ENCODE results near the gene TOMM40.
"Not testable (repeated sequence)": the region's sequence is repeated elsewhere in the genome, so short reads cannot be mapped to it uniquely, and the experiment has no call there.

The TOMM40 gene

DNA sequence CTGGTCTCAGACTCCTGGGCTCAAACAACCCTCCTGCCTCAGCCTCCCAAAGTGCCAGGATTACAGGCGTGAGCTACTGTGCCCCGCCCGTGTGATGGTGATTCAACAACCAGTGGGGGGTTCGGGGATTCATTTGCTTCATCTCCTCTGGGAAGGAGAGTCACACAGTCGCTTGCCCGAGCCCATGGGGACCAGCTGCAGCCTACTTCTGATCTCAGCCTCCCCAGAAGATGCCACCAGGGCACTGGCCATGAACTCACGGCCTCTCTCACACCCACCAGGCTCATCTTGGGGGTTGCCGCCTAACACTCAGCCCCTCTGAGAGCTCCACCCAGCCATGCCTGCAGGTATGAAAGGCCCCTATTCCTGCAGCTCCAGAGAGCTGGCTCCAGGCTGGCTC is 6.8 kb downstream of the TOMM40 start:
- DNase-seq (ENCODE audit: low read depth in 2 of 2) = no peak

DNA sequence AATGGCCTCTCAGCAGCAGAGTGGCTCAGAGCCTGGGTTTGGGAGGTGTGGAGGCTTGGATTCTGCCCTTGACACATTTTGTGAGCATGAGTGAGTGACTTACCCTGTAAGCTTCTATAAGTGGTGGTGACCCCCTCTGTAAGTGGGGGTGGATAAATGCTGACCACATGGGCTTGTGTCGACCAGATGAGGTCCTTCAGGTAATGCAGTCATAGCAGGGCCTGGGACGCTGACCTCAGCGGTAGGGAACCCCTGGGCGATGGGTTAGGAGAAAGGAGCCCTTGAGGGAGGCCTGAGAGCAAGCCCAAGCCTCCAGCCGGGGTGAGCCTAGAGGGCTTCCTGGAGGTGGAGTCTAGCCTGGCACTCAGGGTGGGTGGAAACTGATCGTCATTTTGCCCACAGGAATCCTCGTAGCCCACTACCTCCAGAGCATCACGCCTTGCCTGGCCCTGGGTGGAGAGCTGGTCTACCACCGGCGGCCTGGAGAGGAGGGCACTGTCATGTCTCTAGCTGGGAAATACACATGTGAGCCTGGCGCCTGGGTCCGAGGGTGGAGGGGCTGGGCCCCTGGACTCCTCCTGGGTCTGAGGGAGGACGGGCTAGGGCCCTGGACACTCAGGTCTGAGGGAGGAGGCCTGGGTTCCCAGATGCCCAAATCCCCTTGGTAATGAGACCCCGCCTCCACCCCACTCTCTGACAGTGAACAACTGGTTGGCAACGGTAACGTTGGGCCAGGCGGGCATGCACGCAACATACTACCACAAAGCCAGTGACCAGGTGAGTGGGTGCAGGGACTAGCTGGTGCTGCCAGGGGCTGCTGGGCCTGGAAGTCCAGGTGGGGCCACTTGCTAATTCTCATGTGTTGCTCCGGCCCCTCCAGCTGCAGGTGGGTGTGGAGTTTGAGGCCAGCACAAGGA is 9.5 kb downstream of the TOMM40 start:
- DNase-seq (ENCODE audit: low read depth in 2 of 2) = no peak

DNA sequence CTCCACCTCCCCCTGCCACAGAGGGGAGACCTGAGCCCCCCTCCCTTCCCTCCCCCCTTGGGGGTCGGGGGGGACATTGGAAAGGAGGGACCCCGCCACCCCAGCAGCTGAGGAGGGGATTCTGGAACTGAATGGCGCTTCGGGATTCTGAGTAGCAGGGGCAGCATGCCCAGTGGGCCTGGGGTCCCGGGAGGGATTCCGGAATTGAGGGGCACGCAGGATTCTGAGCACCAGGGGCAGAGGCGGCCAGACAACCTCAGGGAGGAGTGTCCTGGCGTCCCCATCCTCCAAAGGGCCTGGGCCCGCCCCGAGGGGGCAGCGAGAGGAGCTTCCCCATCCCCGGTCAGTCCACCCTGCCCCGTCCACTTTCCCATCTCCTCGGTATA is 12.2 kb downstream of the TOMM40 start:
- no peak for DNase-seq (ENCODE audit: low read depth in 2 of 2)

DNA sequence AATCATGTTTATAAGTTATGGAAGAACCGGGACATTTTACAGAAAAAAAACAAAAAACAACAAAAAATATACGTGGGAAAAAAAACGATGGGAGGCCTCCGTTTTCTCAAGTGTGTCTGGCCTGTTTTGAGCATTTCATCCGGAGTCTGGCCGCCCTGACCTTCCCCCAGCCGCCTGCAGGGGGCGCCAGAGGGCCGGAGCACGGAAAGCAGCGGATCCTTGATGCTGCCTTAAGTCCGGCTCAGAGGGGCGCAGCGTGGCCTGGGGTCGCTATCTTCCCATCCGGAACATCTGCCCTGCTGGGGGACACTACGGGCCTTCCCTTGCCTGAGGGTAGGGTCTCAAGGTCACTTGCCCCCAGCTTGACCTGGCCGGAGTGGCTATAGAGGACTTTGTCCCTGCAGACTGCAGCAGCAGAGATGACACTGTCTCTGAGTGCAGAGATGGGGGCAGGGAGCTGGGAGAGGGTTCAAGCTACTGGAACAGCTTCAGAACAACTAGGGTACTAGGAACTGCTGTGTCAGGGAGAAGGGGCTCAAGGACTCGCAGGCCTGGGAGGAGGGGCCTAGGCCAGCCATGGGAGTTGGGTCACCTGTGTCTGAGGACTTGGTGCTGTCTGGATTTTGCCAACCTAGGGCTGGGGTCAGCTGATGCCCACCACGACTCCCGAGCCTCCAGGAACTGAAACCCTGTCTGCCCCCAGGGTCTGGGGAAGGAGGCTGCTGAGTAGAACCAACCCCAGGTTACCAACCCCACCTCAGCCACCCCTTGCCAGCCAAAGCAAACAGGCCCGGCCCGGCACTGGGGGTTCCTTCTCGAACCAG is 12.8 kb downstream of the TOMM40 start:
- DNase-seq (ENCODE audit: low read depth in 2 of 2) = peak; percentile 50 to 53

DNA sequence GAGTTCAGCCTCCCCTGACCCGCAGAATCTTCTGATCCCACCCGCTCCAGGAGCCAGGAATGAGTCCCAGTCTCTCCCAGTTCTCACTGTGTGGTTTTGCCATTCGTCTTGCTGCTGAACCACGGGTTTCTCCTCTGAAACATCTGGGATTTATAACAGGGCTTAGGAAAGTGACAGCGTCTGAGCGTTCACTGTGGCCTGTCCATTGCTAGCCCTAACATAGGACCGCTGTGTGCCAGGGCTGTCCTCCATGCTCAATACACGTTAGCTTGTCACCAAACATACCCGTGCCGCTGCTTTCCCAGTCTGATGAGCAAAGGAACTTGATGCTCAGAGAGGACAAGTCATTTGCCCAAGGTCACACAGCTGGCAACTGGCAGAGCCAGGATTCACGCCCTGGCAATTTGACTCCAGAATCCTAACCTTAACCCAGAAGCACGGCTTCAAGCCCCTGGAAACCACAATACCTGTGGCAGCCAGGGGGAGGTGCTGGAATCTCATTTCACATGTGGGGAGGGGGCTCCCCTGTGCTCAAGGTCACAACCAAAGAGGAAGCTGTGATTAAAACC is 13.5 kb downstream of the TOMM40 start:
- DNase-seq (ENCODE audit: low read depth in 2 of 2) = no peak

DNA sequence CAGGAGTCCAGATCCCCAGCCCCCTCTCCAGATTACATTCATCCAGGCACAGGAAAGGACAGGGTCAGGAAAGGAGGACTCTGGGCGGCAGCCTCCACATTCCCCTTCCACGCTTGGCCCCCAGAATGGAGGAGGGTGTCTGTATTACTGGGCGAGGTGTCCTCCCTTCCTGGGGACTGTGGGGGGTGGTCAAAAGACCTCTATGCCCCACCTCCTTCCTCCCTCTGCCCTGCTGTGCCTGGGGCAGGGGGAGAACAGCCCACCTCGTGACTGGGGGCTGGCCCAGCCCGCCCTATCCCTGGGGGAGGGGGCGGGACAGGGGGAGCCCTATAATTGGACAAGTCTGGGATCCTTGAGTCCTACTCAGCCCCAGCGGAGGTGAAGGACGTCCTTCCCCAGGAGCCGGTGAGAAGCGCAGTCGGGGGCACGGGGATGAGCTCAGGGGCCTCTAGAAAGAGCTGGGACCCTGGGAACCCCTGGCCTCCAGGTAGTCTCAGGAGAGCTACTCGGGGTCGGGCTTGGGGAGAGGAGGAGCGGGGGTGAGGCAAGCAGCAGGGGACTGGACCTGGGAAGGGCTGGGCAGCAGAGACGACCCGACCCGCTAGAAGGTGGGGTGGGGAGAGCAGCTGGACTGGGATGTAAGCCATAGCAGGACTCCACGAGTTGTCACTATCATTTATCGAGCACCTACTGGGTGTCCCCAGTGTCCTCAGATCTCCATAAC is 14.5 kb downstream of the TOMM40 start, which contains the start of gene APOE:
APOE (plus strand) TSS at position 360 of the 724 bp plus-strand sequence. CDS start 829 bp downstream, outside the sequence.
- no peak for DNase-seq (ENCODE audit: low read depth in 2 of 2)

DNA sequence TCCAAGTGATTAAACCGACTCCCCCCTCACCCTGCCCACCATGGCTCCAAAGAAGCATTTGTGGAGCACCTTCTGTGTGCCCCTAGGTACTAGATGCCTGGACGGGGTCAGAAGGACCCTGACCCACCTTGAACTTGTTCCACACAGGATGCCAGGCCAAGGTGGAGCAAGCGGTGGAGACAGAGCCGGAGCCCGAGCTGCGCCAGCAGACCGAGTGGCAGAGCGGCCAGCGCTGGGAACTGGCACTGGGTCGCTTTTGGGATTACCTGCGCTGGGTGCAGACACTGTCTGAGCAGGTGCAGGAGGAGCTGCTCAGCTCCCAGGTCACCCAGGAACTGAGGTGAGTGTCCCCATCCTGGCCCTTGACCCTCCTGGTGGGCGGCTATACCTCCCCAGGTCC is 16.6 kb downstream of the TOMM40 start:
- DNase-seq (ENCODE audit: low read depth in 2 of 2) = no peak

DNA sequence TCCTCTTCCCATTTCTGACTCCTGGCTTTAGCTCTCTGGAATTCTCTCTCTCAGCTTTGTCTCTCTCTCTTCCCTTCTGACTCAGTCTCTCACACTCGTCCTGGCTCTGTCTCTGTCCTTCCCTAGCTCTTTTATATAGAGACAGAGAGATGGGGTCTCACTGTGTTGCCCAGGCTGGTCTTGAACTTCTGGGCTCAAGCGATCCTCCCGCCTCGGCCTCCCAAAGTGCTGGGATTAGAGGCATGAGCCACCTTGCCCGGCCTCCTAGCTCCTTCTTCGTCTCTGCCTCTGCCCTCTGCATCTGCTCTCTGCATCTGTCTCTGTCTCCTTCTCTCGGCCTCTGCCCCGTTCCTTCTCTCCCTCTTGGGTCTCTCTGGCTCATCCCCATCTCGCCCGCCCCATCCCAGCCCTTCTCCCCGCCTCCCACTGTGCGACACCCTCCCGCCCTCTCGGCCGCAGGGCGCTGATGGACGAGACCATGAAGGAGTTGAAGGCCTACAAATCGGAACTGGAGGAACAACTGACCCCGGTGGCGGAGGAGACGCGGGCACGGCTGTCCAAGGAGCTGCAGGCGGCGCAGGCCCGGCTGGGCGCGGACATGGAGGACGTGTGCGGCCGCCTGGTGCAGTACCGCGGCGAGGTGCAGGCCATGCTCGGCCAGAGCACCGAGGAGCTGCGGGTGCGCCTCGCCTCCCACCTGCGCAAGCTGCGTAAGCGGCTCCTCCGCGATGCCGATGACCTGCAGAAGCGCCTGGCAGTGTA is 17.2 kb downstream of the TOMM40 start:
- no peak for DNase-seq (ENCODE audit: low read depth in 2 of 2)

DNA sequence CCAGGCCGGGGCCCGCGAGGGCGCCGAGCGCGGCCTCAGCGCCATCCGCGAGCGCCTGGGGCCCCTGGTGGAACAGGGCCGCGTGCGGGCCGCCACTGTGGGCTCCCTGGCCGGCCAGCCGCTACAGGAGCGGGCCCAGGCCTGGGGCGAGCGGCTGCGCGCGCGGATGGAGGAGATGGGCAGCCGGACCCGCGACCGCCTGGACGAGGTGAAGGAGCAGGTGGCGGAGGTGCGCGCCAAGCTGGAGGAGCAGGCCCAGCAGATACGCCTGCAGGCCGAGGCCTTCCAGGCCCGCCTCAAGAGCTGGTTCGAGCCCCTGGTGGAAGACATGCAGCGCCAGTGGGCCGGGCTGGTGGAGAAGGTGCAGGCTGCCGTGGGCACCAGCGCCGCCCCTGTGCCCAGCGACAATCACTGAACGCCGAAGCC is 17.8 kb downstream of the TOMM40 start:
- DNase-seq (ENCODE audit: low read depth in 2 of 2) = no peak

DNA sequence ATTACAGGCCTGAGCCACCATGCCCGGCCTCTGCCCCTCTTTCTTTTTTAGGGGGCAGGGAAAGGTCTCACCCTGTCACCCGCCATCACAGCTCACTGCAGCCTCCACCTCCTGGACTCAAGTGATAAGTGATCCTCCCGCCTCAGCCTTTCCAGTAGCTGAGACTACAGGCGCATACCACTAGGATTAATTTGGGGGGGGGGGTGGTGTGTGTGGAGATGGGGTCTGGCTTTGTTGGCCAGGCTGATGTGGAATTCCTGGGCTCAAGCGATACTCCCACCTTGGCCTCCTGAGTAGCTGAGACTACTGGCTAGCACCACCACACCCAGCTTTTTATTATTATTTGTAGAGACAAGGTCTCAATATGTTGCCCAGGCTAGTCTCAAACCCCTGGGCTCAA is 18.7 kb downstream of the TOMM40 start:
- no peak for DNase-seq (ENCODE audit: low read depth in 2 of 2)

DNA sequence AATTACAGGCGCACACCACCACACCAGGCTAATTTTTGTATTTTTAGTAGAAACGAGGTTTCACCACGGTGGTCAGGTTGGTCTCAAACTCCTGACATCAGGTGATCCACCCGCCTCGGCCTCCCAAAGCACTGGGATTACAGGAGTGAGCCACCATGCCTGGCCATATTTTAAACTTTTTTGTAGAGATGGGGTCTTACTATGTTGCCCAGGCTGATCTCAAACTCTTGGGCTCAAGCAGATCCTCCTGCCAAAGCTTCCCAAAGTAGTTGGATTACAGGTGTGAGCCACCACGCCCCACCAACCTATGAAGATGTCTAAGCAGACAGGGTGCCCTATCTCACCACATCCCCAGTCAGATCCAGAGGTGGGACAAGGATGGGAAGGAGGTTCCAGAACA is 20.8 kb downstream of the TOMM40 start:
- not testable (repeated sequence) for DNase-seq (ENCODE audit: low read depth in 2 of 2)

DNA sequence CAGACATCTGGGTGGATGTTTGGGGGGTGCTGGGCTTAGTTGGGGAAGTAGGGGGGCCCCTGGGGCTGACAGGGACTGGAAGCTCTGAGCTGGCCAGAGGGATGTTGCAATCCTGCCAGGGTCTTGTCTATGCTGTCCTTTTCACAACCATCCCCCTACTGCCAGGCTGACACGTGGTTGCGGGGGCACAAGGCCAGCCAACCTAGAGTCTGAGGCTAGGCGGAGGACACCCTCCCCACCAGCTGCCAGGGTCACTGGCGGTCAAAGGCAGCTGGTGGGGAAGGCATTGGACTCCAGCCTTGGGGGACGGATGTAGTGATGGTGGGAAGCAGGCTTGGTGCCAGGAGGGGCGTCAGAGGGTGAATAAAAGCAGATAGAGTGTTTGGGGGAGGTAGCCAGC is 21.8 kb downstream of the TOMM40 start:
- DNase-seq (ENCODE audit: low read depth in 2 of 2) = no peak

DNA sequence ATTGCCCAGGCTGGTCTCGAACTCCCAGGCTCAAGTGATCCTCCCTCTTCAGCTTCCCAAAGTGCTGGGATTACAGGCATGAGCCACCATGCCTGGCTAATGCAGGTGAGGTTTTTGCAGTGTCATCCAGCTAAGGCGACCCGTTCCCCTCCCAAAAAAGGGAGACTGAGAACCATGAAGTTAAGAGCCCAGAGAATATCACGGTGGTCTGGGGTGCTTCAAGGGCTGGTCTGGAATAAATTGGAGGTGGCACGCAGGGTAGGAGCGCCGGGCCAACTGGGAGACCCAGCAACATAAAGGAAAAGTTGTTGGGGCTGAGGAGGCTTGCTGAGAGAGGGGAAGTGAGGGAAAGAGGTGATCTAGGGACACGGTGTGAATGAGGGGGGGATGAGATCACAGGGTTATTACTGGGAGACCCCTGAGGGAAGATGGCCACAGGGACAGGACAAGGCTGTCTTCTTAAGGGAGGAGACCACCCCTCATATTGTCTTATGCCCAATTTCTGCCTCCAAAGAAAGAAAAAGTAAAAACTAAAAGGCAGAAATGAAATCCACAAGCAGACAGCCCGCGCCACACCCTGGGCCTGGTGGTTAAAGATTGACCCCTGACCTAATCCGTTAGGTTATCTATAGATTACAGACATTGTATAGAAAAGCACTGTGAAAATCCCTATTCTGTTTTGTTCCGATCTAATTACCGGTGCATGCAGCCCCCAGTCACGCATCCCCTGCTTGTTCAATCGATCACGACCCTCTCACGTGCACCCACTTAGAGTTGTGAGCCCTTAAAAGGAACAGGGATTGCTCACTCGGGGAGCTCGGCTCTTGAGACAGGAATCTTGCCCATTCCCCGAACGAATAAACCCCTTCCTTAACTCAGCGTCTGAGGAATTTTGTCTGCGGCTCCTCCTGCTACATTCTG is 22.7 kb downstream of the TOMM40 start:
- not testable (repeated sequence) for DNase-seq (ENCODE audit: low read depth in 2 of 2)

DNA sequence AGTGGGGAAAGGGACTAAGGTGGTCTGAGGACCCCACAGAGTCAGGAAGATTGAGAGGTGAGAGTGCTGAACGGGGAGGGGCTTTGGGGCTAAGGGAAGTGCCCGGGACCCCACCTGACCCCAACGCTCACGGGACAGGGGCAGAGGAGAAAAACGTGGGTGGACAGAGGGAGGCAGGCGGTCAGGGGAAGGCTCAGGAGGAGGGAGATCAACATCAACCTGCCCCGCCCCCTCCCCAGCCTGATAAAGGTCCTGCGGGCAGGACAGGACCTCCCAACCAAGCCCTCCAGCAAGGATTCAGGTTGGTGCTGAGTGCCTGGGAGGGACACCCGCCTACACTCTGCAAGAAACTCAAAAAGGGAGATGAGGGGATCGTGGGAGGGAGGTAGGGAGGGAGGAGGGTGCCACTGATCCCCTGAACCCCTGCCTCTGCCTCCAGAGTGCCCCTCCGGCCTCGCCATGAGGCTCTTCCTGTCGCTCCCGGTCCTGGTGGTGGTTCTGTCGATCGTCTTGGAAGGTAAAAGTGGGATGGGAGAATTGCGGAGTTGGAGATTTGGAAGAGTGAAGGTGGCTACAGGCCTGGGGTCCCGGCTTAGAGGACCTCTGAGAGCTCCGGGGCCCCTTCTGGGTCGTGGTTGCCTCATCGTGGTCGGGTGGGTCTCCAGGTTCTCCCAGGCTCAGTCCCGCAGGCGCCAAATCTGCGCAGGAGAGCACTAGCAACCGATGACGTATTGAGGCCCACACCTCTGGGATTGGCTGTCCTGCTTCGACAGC is 23.6 kb downstream of the TOMM40 start, which contains the start of gene APOC1:
APOC1 (plus strand) TSS at position 176 of the 774 bp plus-strand sequence; CDS start at position 460, 284 bp downstream.
- DNase-seq (ENCODE audit: low read depth in 2 of 2) = peak; percentile 47 to 55

DNA sequence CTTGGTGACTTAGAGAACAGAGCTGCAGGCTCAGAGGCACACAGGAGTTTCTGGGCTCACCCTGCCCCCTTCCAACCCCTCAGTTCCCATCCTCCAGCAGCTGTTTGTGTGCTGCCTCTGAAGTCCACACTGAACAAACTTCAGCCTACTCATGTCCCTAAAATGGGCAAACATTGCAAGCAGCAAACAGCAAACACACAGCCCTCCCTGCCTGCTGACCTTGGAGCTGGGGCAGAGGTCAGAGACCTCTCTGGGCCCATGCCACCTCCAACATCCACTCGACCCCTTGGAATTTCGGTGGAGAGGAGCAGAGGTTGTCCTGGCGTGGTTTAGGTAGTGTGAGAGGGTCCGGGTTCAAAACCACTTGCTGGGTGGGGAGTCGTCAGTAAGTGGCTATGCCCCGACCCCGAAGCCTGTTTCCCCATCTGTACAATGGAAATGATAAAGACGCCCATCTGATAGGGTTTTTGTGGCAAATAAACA is 33.2 kb downstream of the TOMM40 start:
- DNase-seq (ENCODE audit: low read depth in 2 of 2) = no peak

DNA sequence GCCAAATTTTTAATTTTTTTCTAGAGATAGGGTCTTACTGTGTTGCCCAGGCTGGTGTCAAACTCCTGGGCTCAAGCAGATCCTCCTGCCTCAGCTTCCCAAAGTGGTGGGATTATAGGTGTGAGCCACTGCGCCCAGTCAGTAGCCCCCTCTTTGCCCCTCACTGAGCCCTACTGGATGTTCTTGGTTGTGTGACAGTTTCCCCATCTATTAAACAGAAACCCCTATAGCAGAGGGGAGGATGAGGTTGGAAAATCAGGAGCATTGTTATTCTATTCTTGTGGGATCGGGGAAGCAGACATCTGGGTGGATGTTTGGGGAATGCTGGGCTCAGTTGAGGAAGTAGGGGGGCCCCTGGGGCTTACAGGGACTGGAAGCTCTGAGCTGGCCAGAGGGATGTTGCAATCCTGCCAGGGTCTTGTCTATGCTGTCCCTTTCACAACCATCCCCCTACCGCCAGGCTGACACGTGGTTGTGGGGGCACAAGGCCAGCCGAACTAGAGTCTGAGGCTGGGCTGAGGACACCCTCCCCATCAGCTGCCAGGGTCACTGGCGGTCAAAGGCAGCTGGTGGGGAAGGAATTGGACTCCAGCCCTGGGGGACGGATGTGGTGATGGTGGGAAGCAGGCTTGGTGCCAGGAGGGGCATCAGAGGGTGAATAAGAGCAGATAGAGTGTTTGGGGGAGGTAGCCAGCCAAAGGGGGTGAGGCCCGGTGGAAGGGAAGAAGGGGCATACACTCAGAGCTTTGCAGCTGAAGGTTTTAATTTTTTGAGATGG is 34.2 kb downstream of the TOMM40 start:
- no peak for DNase-seq (ENCODE audit: low read depth in 2 of 2)

DNA sequence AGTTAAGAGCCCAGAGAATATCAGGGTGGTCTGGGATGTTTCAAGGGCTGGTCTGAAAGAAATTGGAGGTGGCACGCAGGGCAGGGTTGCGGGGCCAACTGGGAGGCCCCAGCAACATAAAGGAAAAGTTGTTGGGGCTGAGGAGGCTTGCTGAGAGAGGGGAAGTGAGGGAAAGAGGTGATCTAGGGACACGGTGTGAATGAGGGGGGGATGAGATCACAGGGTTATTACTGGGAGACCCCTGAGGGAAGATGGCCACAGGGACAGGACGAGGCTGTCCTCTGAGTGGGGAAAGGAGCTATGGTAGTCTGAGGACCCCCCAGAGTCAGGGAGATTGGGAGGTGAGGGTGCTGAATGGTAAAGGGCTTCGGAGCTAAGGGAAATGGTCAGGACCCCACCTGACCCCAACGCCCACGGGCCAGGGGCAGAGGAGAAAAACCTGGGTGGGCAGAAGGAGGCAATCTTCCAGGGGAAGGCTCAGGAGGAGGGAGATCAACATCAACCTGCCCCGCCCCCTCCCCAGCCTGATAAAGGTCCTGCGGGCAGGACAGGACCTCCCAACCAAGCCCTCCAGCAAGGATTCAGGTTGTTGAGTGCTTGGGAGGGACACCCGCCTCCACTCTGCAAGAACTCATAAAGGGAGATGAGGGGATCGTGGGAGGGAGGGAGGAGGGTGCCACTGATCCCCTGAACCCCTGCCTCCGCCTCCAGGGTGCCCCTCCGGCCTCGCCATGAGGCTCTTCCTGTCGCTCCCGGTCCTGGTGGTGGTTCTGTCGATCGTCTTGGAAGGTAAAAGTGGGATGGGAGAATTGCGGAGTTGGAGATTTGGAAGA is 35.4 kb downstream of the TOMM40 start:
- not testable (repeated sequence) for DNase-seq (ENCODE audit: low read depth in 2 of 2)

All from stimulated activated CD8-positive, alpha-beta memory T cell treated with anti-CD3 and anti-CD28 coated beads, Interleukin-2, amount 100 ng/mL, for 1 hour (primary cell).